IMR-90 (cell line): ENCODE results near the gene NEK6. TPM values are rescaled to one million over a fixed set of nuclear protein-coding genes. Genes with fewer than 3 reads are reported as not detected.
A peak's percentile ranks its signal among the peaks of the same experiment; 100 is the strongest.

Experiments used
- ATAC-seq: fragments of 200-7000 bp; cut with Tn5 transposase; 2 replicates; pipeline ENCODE4 v1.9.1; 2020; ENCODE audit warnings: low read depth, mild to moderate bottlenecking, moderate library complexity
- BruUV-seq: library from RNA; stranded (reverse); fragments of 400-500 nt; replicated peaks from 2 replicates; lab custom pipeline; 2021; lab: Mats Ljungman, UMichigan
- CTCF ChIA-PET: fragments of 300-600 bp; formaldehyde crosslinking; extraction: SDS; loops from one replicate; lab custom pipeline; 2021; ENCODE audit warnings: antibody characterized with exemption; lab: Yijun Ruan, JAX
- POLR2A ChIA-PET: fragments of 300-600 bp; sonication (Branson Sonifier 250); formaldehyde crosslinking; loops from one replicate; lab custom pipeline; 2022; ENCODE audit warnings: antibody characterized with exemption; ENCODE audit not compliant: unreplicated experiment; lab: Charles Lee
- DNase-seq: peaks from one replicate; pipeline ENCODE4 v3.0.0; 2013
- H2AFZ ChIP-seq: replicated peaks from 2 replicates; pipeline ENCODE3; 2013; ENCODE audit warnings: low read length, mild to moderate bottlenecking; ENCODE audit not compliant: poor library complexity
- H2AK5ac ChIP-seq: 2 replicates; pipeline ENCODE4 v1.6.1; 2013; ENCODE audit warnings: low read depth, low read length, inconsistent platforms
- H2AK9ac ChIP-seq: replicated peaks from 2 replicates; pipeline ENCODE3; 2013; ENCODE audit warnings: mild to moderate bottlenecking, low read depth, low read length, moderate library complexity; ENCODE audit not compliant: poor library complexity
- H2BK120ac ChIP-seq: 2 replicates; pipeline ENCODE4 v1.6.1; 2013; ENCODE audit warnings: low read depth, low read length, inconsistent platforms
- H2BK15ac ChIP-seq: 3 replicates; pipeline ENCODE4 v1.6.1; 2013; ENCODE audit warnings: low read depth, low read length, inconsistent platforms
- H2BK20ac ChIP-seq: 2 replicates; pipeline ENCODE4 v1.6.1; 2013; ENCODE audit warnings: low read depth, mild to moderate bottlenecking, inconsistent platforms, low read length, moderate library complexity
- H2BK5ac ChIP-seq: 2 replicates; pipeline ENCODE4 v1.6.1; 2013; ENCODE audit warnings: mild to moderate bottlenecking, low read depth, low read length, inconsistent platforms; ENCODE audit not compliant: poor library complexity, severe bottlenecking
- H3K14ac ChIP-seq: replicated peaks from 2 replicates; pipeline ENCODE4 v1.6.1; 2013; ENCODE audit warnings: low read depth, low read length, inconsistent platforms
- H3K18ac ChIP-seq: 2 replicates; pipeline ENCODE4 v1.6.1; 2013; ENCODE audit warnings: low read depth, low read length, control low read depth
- H3K23ac ChIP-seq: 2 replicates; pipeline ENCODE4 v1.6.1; 2013; ENCODE audit warnings: low read depth, low read length, inconsistent platforms
- H3K27ac ChIP-seq: 2 replicates; pipeline ENCODE4 v1.5.1; 2013; ENCODE audit warnings: mild to moderate bottlenecking, control low read depth, low read length; ENCODE audit not compliant: insufficient read depth
- H3K27me3 ChIP-seq: 2 replicates; pipeline ENCODE4 v1.6.1; 2013; ENCODE audit warnings: low read length; ENCODE audit not compliant: control insufficient read depth, insufficient read depth
- H3K36me3 ChIP-seq: 2 replicates; pipeline ENCODE4 v1.6.1; 2013; ENCODE audit warnings: low read length, mixed read lengths; ENCODE audit not compliant: control insufficient read depth, insufficient read depth
- H3K4ac ChIP-seq: 2 replicates; pipeline ENCODE4 v1.6.1; 2013; ENCODE audit warnings: low read depth, low read length, inconsistent platforms
- H3K4me1 ChIP-seq: 2 replicates; pipeline ENCODE4 v1.6.1; 2013; ENCODE audit warnings: low read length, mixed read lengths; ENCODE audit not compliant: control insufficient read depth, insufficient read depth
- H3K4me2 ChIP-seq: 2 replicates; pipeline ENCODE4 v1.6.1; 2013; ENCODE audit warnings: low read depth, mild to moderate bottlenecking, control low read depth, low read length, moderate library complexity
- H3K4me3 ChIP-seq: 2 replicates; pipeline ENCODE4 v1.5.1; 2013; ENCODE audit warnings: low read depth, mild to moderate bottlenecking, control low read depth, low read length, moderate library complexity; ENCODE audit not compliant: insufficient read depth
- H3K56ac ChIP-seq: 2 replicates; pipeline ENCODE4 v1.6.1; 2013; ENCODE audit warnings: low read length, inconsistent platforms; ENCODE audit not compliant: insufficient read depth; ENCODE audit errors: extremely low read depth
- H3K79me1 ChIP-seq, 2 experiments: 2 replicates each; pipeline ENCODE4 v1.6.1; 2013; ENCODE audit warnings: low read length in 2 of 2, inconsistent platforms in 1 of 2, low read depth in 1 of 2
- H3K9ac ChIP-seq: 2 replicates; pipeline ENCODE4 v1.6.1; 2013; ENCODE audit warnings: low read depth, low read length, control low read depth
- H3K9me1 ChIP-seq: 2 replicates; pipeline ENCODE4 v1.6.1; 2013; ENCODE audit warnings: low read length, inconsistent platforms; ENCODE audit not compliant: insufficient read depth
- H3K9me3 ChIP-seq: 2 replicates; pipeline ENCODE4 v1.6.1; 2013; ENCODE audit warnings: low read length; ENCODE audit not compliant: control insufficient read depth, insufficient read depth
- H4K20me1 ChIP-seq: 2 replicates; pipeline ENCODE4 v1.6.1; 2013; ENCODE audit warnings: low read length, inconsistent platforms; ENCODE audit not compliant: insufficient read depth
- H4K5ac ChIP-seq: 2 replicates; pipeline ENCODE4 v1.6.1; 2013; ENCODE audit warnings: mild to moderate bottlenecking, low read depth, low read length, control low read depth
- H4K8ac ChIP-seq, 2 experiments: 2 replicates each; pipeline ENCODE4 v1.6.1; 2013; ENCODE audit warnings: low read depth in 2 of 2, low read length in 2 of 2, control low read depth in 1 of 2, inconsistent platforms in 1 of 2
- H4K91ac ChIP-seq: 2 replicates; pipeline ENCODE4 v1.6.1; 2013; ENCODE audit warnings: low read depth, low read length, inconsistent platforms; ENCODE audit not compliant: insufficient read depth
- BHLHE40 ChIP-seq: fragments of 150-350 bp; IDR thresholded peaks from 2 replicates; pipeline ENCODE4 v1.6.1; 2016; ENCODE audit warnings: mild to moderate bottlenecking, low read depth, low read length
- CEBPB ChIP-seq: IDR thresholded peaks from 2 replicates; pipeline ENCODE4 v1.6.1; 2012; ENCODE audit warnings: low read depth, low read length, improper control_type of control experiment
- CHD1 ChIP-seq: IDR thresholded peaks from 2 replicates; pipeline ENCODE4 v1.6.1; 2012; ENCODE audit warnings: low read depth, low read length, improper control_type of control experiment
- MAFK ChIP-seq: IDR thresholded peaks from 2 replicates; pipeline ENCODE4 v1.6.1; 2012; ENCODE audit warnings: low read depth, low read length, improper control_type of control experiment
- SMC3 ChIP-seq: fragments of 150-350 bp; IDR thresholded peaks from 2 replicates; pipeline ENCODE4 v1.6.1; 2016; ENCODE audit warnings: low read depth, mild to moderate bottlenecking, antibody characterized with exemption, low read length, moderate library complexity
- WGBS, 2 experiments: methylation state at CpG; one replicate each; pipeline versions ENCODE4 v1.1.5 to v1.1.7; 2013; ENCODE audit warnings: missing lambda C conversion rate in 2 of 2; ENCODE audit not compliant: insufficient read length in 1 of 2; ENCODE audit errors: extremely low coverage in 2 of 2; 5-methylcytosine and 5-hydroxymethylcytosine counted together
- dilution Hi-C: fragments of 300-500 bp; cut with HindIII; formaldehyde crosslinking; loops from one replicate; pipeline ENCODE4 v1.14.3; 2018; ENCODE audit warnings: low sequenced_read_pairs; ENCODE audit not compliant: unreplicated experiment
- in situ Hi-C: fragments of 300-500 bp; cut with MboI; formaldehyde crosslinking; loops from 3 replicates; pipeline ENCODE4 v1.14.3; 2019; ENCODE audit warnings: low sequenced_read_pairs, inconsistent platforms, mixed read lengths
- intact Hi-C: fragments of 100-400 bp; cut with micrococcal nuclease; formaldehyde crosslinking; loops from 2 replicates; pipeline ENCODE4 v1.10.0; 2022
- polyA plus RNA-seq, 3 experiments: library from polyadenylated mRNA; depleted of rRNA; stranded (reverse); fragments of >200 nt; gene quantifications; 2 replicates each; pipeline ENCODE4 v1.2.3, GENCODE V29; 2012; ENCODE audit warnings: low replicate concordance in 1 of 3
- total RNA-seq: library from RNA; depleted of rRNA; stranded (reverse); fragments of >200 nt; gene quantifications from 2 replicates; pipeline ENCODE4 v1.2.3, GENCODE V29; 2012

NEK6 gene
- total and polyA plus RNA-seq, 2 of the 4 experiments (the other 2 are of a cell fraction), result 79.9 to 112 TPM

DNA sequence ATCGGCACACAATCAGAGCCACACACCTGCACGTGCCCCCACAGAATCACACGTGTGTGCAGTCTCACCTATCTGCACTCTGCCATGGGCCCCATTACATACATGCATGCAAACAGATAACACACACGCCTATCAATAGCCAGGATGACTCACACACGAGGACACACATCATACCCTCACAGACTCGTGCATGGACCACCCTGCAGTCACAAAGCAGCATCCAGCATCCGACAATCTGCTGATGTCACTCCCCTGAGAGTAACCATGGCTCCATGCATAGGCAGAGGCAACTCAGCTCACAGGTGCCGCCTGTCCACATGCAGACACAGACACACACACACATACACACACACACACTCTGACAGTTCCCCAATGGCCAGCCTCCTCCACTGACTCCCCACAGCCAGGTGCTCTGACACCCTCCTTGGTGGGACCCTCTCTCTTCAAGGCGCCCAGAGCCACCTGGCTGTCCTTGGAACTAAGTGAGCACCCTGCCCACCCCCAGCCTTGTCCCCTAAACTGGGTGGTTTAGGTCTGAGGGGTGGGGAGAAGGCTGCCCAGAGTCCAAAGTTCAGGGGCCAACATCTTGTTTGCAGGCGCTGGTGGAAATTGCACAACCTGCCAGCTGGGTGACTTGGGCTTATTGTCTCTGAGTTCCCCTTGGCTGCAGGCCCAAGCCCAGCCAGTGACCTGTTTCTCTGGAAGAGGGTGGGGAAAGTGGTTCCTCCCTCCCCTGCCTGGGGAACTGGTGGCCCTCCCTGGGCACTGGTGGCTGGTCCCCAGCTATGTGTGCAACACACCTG lies 34.6 kb upstream of the NEK6 start:
- Histone ChIP-seq H2BK5ac (no peak overlapping the region), H2BK20ac (no peak overlapping the region), H4K8ac (no peak overlapping the region), H2AFZ (peak overlapping the region; percentile 73), H2AK9ac (peak overlapping the region; percentile 35), H3K9ac (no peak overlapping the region), H3K56ac (no peak overlapping the region), H2AK5ac (no peak overlapping the region), H3K4me2 (no peak overlapping the region), H3K14ac (no peak overlapping the region), H3K23ac (no peak overlapping the region), H3K9me3 (no peaks in the 10 kb centered on the region), H3K4me1 (peaks cover 11% of the 10 kb centered on the region), H3K9me1 (peaks cover 5% of the 10 kb centered on the region), H3K4me3 (no peak overlapping the region), H4K20me1 (no peaks in the 10 kb centered on the region), H3K79me1 (no peaks in the 10 kb centered on the region), H2BK15ac (no peak overlapping the region), H3K18ac (no peak overlapping the region), H3K4ac (no peak overlapping the region), H4K91ac (no peak overlapping the region), H4K5ac (no peak overlapping the region), H3K27ac (no peak overlapping the region), H3K27me3 (peaks cover 8% of the 10 kb centered on the region), H3K36me3 (no peaks in the 10 kb centered on the region), H2BK120ac (no peak overlapping the region)
- in situ Hi-C loops, result no loop called here
- dilution Hi-C loops, result no loop called here
- intact Hi-C loops, result no loop called here
- ATAC-seq (no peak), DNase-seq (peak; percentile 38)
- POLR2A ChIA-PET, result no interaction called here
- WGBS, 2 experiments, result 67% methylated on average over 5 of the region's 10 CpGs; no CpG with 5 or more reads in 1 of the 2 experiments
- BruUV-seq, result no TSS peak
- no peak for TF ChIP-seq CHD1
- peak; percentile 75 for TF ChIP-seq CEBPB
- TF ChIP-seq BHLHE40, result no peak
- no peak for TF ChIP-seq SMC3
- no peak for TF ChIP-seq MAFK
- CTCF ChIA-PET, result no interaction called here
